ENCODE results near the gene APLP1.
A peak's percentile ranks its signal among the peaks of the same experiment; 100 is the strongest.

Gene APLP1

GRCh38 chr19:35895911-35896642 lies 27.7 kb downstream of the APLP1 start:
- no peak overlapping the region for H2AFZ ChIP-seq (ENCODE audit: low read depth, low read length)
- H3K9me3 ChIP-seq (ENCODE audit: low read length) = no peaks in the 10 kb centered on the region
- H3K27me3 ChIP-seq (ENCODE audit: insufficient read depth, low read length) = no peaks in the 10 kb centered on the region
- H3K36me3 ChIP-seq (ENCODE audit: insufficient read depth, low read length) = peaks cover 9% of the 10 kb centered on the region
- H3K4me1 ChIP-seq (ENCODE audit: insufficient read depth, low read length) = peaks cover 9% of the 10 kb centered on the region
- no peak overlapping the region for H3K4me3 ChIP-seq (ENCODE audit: low read length)

DNA sequence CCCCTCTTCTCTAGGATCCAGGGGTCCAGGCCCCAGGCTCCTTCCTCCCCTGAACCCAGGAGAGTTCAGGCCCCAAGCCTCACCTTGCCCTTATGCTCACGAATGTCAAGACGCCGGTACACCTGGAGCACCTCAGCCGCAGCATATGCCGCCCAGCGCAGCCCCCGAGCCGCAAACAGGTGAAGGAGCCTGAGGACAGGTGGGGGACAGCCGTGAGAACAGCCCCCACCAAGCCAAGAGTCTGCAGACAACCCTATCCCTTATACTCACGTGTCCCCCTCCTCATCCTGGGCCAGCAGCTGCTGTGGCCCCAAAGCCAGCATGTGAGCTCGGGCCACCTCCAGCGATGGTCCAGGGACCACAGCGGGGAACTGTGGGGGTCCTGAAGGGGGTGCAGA lies 28.3 kb downstream of the APLP1 start:
- Histone ChIP-seq H3K4me1 (ENCODE audit: insufficient read depth, low read length) (peaks cover 12% of the 10 kb centered on the region), H3K36me3 (ENCODE audit: insufficient read depth, low read length) (peaks cover 9% of the 10 kb centered on the region), H3K9me3 (ENCODE audit: low read length) (no peaks in the 10 kb centered on the region), H3K4me3 (ENCODE audit: low read length) (no peak overlapping the region), H3K27me3 (ENCODE audit: insufficient read depth, low read length) (peaks cover 2% of the 10 kb centered on the region), H2AFZ (ENCODE audit: low read depth, low read length) (no peak overlapping the region)

DNA sequence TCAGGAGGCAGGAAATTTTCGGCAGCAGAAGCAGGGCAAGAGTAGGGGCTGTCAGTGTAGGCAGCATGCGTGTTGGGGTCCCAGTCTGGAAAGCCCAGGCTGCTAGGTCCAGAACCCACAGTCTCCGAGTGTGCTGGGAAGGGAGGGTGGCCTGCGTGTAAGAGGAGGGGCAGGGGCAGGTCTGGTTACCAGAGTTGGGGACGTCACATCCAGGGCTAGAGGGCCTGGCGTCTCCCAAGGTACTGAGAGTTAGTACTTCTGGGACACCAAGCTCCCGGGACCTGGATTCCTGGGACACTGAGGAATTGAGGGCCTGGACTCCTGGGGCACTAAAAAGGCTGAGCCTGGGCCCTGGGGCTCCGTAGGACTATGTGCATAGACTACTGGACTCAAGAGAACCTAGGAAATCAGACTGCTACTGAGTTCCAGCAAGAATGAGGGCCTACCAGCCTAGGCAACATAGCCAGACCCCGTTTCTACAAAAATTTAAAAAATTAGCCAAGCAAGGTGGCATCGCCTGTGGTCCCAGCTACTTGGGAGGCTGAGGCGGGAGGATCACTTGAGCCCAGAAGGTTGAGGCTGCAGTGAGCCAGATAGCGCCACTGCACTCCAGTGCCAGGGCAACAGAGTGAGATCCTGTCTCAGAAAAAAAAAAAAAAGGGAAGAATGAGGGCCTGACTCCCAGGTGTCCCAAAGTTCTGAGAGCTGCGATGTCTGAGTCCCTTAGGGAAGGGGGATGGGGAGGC lies 29.5 kb downstream of the APLP1 start:
- Histone ChIP-seq H3K4me3 (ENCODE audit: low read length) (no peak overlapping the region), H3K4me1 (ENCODE audit: insufficient read depth, low read length) (peaks cover 12% of the 10 kb centered on the region), H3K27me3 (ENCODE audit: insufficient read depth, low read length) (peaks cover 14% of the 10 kb centered on the region), H3K36me3 (ENCODE audit: insufficient read depth, low read length) (peaks cover 9% of the 10 kb centered on the region), H3K9me3 (ENCODE audit: low read length) (no peaks in the 10 kb centered on the region), H2AFZ (ENCODE audit: low read depth, low read length) (no peak overlapping the region)

- peaks cover 12% of the 10 kb centered on the region for H3K4me1 ChIP-seq (ENCODE audit: insufficient read depth, low read length)
- H3K4me3 ChIP-seq (ENCODE audit: low read length) = peak overlapping the region; percentile 63
- H2AFZ ChIP-seq (ENCODE audit: low read depth, low read length) = no peak overlapping the region
- peaks cover 20% of the 10 kb centered on the region for H3K27me3 ChIP-seq (ENCODE audit: insufficient read depth, low read length)
- H3K9me3 ChIP-seq (ENCODE audit: low read length) = no peaks in the 10 kb centered on the region
- H3K36me3 ChIP-seq (ENCODE audit: insufficient read depth, low read length) = peaks cover 9% of the 10 kb centered on the region
These were observed 30.1 kb downstream of the APLP1 start for GRCh38 chr19:35898499-35898809.

DNA sequence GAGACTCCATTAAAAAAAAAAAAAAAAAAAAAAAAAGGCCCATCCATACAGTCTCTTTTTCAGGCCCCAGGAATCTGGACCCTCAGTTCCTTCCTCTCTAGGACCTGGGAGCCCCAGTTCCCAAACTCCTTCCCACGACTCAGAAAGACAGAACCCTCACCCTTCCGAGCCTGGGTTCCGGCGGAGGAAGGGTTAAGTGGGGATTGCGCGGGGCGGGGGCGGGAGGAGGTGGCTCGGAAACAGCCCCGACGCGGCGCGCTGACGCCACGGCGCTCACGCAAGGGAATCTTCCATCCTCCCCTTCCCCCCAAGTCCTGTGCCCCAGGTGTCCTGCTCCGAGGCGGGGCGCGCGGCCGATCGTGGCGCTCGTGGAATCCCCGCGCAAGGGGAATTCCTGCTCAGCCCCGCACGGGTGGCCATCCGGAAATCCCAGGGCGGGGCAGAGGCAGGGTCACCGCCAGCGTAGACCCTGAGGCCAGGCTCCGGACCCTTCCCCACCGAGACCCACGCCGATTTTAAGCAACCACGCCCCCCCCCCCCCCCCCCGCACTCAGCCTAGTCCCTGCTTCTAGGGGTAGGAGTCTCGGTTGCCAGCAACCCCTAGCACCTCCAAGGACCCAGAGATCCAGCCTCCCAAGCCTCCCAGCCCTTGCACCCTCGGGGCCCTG lies 31.3 kb downstream of the APLP1 start:
- peaks cover 9% of the 10 kb centered on the region for H3K36me3 ChIP-seq (ENCODE audit: insufficient read depth, low read length)
- H3K9me3 ChIP-seq (ENCODE audit: low read length) = no peaks in the 10 kb centered on the region
- peaks cover 25% of the 10 kb centered on the region for H3K27me3 ChIP-seq (ENCODE audit: insufficient read depth, low read length)
- peaks cover 12% of the 10 kb centered on the region for H3K4me1 ChIP-seq (ENCODE audit: insufficient read depth, low read length)
- peak overlapping the region; percentile 87 for H2AFZ ChIP-seq (ENCODE audit: low read depth, low read length)
- peak overlapping the region; percentile 63 for H3K4me3 ChIP-seq (ENCODE audit: low read length)

DNA sequence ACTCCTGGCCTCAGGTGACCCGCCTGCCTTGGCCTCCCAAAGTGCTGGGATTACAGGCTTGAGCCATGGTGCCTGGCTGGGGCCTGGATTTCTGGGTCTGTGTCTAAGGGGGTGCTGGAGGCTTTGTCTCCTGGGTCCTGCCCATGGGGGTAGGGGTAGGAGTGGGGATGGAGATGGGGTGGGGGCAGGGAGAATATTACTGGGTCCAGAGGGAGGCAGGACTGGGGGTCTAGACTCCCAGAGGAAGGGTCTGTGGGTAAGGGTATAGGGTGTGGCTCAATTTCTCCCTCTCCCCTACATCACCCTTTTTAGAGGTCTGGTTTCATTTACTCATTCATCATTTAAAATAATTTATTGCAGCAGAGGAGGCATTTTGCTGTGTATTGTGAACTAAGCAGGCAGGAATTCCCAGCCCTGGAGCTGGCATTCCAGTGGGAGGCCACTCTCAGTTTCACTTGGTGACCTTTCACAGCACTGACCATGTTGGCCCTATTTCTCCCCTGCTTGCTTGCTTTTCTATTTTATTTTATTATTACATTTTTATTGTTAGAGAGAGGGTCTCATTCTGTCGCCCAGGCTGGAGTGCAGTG lies 32.8 kb downstream of the APLP1 start:
- Histone ChIP-seq H3K36me3 (ENCODE audit: insufficient read depth, low read length) (peaks cover under 1% of the 10 kb centered on the region), H3K4me3 (ENCODE audit: low read length) (peak overlapping the region; percentile 63), H3K9me3 (ENCODE audit: low read length) (no peaks in the 10 kb centered on the region), H3K27me3 (ENCODE audit: insufficient read depth, low read length) (peaks cover 30% of the 10 kb centered on the region), H2AFZ (ENCODE audit: low read depth, low read length) (no peak overlapping the region), H3K4me1 (ENCODE audit: insufficient read depth, low read length) (peaks cover 12% of the 10 kb centered on the region)

GRCh38 chr19:35901854-35902661 lies 33.7 kb downstream of the APLP1 start, which contains the start of gene HCST:
TSS of gene HCST (plus strand) at chr19:35902529. CDS start at chr19:35902594, 65 bp downstream.
- Histone ChIP-seq H2AFZ (ENCODE audit: low read depth, low read length) (no peak within 1 kb of the TSS), H3K27me3 (ENCODE audit: insufficient read depth, low read length) (peaks cover 32% of the 10 kb centered on the region), H3K4me3 (ENCODE audit: low read length) (no peak within 1 kb of the TSS), H3K4me1 (ENCODE audit: insufficient read depth, low read length) (peaks cover 12% of the 10 kb centered on the region), H3K9me3 (ENCODE audit: low read length) (no peaks in the 10 kb centered on the region), H3K36me3 (ENCODE audit: insufficient read depth, low read length) (no peaks in the 10 kb centered on the region)

GRCh38 chr19:35902870-35903475 lies 34.6 kb downstream of the APLP1 start:
- Histone ChIP-seq H3K9me3 (ENCODE audit: low read length) (no peaks in the 10 kb centered on the region), H3K27me3 (ENCODE audit: insufficient read depth, low read length) (peaks cover 32% of the 10 kb centered on the region), H3K4me3 (ENCODE audit: low read length) (no peak overlapping the region), H3K4me1 (ENCODE audit: insufficient read depth, low read length) (peaks cover 18% of the 10 kb centered on the region), H3K36me3 (ENCODE audit: insufficient read depth, low read length) (no peaks in the 10 kb centered on the region), H2AFZ (ENCODE audit: low read depth, low read length) (no peak overlapping the region)

DNA sequence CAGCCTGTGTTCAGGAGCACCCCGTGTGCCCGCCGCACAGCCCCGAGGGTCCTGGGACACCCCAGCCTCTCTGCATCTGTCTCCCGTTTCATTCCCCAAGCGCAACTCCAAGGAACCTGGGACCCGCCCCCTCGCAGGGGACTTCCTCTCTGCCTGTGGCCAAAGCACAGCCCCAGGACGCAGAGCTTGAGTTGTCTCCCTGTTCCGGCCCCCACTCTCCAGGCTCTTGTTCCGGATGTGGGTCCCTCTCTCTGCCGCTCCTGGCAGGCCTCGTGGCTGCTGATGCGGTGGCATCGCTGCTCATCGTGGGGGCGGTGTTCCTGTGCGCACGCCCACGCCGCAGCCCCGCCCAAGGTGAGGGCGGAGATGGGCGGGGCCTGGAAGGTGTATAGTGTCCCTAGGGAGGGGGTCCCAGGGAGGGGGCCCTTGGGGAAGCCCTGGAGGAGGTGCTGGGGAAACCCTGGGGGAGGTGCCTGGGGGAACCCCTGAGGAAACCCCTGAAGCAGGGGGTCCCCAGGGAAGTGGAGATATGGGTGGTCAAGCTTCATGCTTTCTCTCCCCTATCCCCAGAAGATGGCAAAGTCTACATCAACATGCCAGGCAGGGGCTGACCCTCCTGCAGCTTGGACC lies 35.3 kb downstream of the APLP1 start:
- no peak overlapping the region for H2AFZ ChIP-seq (ENCODE audit: low read depth, low read length)
- no peak overlapping the region for H3K4me3 ChIP-seq (ENCODE audit: low read length)
- H3K27me3 ChIP-seq (ENCODE audit: insufficient read depth, low read length) = peaks cover 32% of the 10 kb centered on the region
- no peaks in the 10 kb centered on the region for H3K36me3 ChIP-seq (ENCODE audit: insufficient read depth, low read length)
- H3K4me1 ChIP-seq (ENCODE audit: insufficient read depth, low read length) = peaks cover 18% of the 10 kb centered on the region
- no peaks in the 10 kb centered on the region for H3K9me3 ChIP-seq (ENCODE audit: low read length)

- H3K27me3 ChIP-seq (ENCODE audit: insufficient read depth, low read length) = peaks cover 32% of the 10 kb centered on the region
- H2AFZ ChIP-seq (ENCODE audit: low read depth, low read length) = no peak overlapping the region
- H3K4me1 ChIP-seq (ENCODE audit: insufficient read depth, low read length) = peaks cover 13% of the 10 kb centered on the region
- H3K9me3 ChIP-seq (ENCODE audit: low read length) = no peaks in the 10 kb centered on the region
- H3K4me3 ChIP-seq (ENCODE audit: low read length) = no peak overlapping the region
- no peaks in the 10 kb centered on the region for H3K36me3 ChIP-seq (ENCODE audit: insufficient read depth, low read length)
These were observed 36.1 kb downstream of the APLP1 start for GRCh38 chr19:35904311-35905068.

DNA sequence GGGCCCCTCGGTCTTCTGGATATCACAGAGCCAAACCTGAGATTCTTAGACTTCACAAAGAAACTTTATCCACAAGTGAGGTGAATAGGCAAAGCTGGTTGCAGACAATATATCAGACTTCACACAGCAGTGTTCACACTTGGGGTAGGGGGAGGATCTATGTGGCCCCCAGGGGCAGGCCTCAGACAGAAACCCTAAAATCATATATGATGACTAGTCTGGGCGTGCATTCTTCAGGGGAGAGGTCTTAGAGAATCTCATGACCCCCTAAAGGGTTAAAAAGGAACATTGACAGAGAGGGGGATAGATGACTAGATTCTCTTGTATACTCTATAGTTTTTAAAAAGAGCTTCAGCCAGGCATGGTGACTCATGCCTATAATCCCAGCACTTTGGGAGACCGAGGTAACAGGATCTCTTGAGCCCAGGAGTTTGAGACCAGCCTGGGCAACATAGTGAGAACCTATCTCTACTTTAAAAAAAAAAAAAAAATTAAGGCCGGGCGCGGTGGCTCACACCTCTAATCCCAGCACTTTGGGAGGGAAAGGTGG lies 36.9 kb downstream of the APLP1 start:
- Histone ChIP-seq H3K36me3 (ENCODE audit: insufficient read depth, low read length) (no peaks in the 10 kb centered on the region), H3K4me3 (ENCODE audit: low read length) (no peak overlapping the region), H3K9me3 (ENCODE audit: low read length) (no peaks in the 10 kb centered on the region), H3K27me3 (ENCODE audit: insufficient read depth, low read length) (peaks cover 32% of the 10 kb centered on the region), H2AFZ (ENCODE audit: low read depth, low read length) (no peak overlapping the region), H3K4me1 (ENCODE audit: insufficient read depth, low read length) (peaks cover 13% of the 10 kb centered on the region)

Data from neuron (in vitro differentiated cells).